Measurements from ENCODE around the gene MITF.

DNA sequence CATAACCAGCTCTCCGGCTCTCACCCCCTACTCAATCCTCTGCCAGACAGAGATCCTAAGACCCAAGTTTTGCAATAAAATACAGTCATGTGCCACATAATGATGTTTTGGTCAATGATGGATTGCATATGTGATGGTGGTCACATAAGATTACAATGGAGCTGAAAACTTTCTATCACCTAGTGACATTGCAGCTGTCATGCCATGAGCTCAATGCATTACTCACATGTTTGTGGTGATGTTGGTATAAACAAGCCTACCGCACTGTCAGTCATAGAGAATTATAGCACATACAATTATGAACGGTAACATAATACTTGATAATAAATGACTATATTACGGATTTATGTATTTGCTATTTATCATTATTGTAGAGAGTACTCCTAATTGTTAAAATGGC is 233.4 kb downstream of the MITF start:
- TF ChIP-seq, protein P1, sequence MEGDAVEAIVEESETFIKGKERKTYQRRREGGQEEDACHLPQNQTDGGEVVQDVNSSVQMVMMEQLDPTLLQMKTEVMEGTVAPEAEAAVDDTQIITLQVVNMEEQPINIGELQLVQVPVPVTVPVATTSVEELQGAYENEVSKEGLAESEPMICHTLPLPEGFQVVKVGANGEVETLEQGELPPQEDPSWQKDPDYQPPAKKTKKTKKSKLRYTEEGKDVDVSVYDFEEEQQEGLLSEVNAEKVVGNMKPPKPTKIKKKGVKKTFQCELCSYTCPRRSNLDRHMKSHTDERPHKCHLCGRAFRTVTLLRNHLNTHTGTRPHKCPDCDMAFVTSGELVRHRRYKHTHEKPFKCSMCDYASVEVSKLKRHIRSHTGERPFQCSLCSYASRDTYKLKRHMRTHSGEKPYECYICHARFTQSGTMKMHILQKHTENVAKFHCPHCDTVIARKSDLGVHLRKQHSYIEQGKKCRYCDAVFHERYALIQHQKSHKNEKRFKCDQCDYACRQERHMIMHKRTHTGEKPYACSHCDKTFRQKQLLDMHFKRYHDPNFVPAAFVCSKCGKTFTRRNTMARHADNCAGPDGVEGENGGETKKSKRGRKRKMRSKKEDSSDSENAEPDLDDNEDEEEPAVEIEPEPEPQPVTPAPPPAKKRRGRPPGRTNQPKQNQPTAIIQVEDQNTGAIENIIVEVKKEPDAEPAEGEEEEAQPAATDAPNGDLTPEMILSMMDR (IDR thresholded peaks at IDR 0.05 in 4 of 5, conservative IDR thresholded peaks at IDR 0.05 in 1 of 5), result no peak
- no peak for TF ChIP-seq POLR2A (IDR thresholded peaks at IDR 0.05)

Measured in gastrocnemius medialis (tissue), 4 donors.